ENCODE data around the gene DCTD. TPM values are rescaled to one million over a fixed set of nuclear protein-coding genes. Genes with fewer than 3 reads are reported as not detected.

The DCTD gene
- total RNA-seq, 4 donors from 2014 or later = 99.3 to 150 (median 119) TPM

DNA sequence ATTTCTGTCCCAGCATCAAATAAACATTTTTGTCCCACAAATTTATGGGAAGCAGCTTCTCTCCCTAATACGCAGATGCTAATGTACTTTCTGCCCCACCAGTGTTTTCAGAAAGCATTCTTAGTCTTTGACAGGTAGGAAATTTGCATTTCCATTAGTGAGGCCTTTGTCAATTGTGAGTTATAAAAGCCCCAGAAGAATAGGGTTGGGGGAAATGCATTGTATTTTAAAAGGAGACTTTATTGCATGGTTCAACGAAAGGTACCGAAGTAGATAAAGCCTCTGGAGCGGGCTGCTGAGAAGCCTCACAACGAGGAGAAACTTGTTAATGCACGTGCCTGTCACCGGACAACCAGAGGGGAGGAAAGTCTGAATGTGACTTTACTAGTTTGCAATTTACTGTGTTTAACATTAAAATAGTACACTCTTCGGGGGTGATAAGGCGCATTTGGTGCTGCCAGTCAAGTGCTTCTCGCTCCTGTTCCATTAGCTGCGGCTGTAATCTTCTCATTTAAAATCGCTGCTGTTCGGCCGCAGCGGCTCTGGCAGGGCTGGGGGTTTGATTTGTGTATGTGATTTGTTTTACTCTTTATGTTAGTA, 63.4 kb downstream of the DCTD start:
- no peak for TF ChIP-seq POLR2A (IDR thresholded peaks at IDR 0.05)
- TF ChIP-seq, protein P1, sequence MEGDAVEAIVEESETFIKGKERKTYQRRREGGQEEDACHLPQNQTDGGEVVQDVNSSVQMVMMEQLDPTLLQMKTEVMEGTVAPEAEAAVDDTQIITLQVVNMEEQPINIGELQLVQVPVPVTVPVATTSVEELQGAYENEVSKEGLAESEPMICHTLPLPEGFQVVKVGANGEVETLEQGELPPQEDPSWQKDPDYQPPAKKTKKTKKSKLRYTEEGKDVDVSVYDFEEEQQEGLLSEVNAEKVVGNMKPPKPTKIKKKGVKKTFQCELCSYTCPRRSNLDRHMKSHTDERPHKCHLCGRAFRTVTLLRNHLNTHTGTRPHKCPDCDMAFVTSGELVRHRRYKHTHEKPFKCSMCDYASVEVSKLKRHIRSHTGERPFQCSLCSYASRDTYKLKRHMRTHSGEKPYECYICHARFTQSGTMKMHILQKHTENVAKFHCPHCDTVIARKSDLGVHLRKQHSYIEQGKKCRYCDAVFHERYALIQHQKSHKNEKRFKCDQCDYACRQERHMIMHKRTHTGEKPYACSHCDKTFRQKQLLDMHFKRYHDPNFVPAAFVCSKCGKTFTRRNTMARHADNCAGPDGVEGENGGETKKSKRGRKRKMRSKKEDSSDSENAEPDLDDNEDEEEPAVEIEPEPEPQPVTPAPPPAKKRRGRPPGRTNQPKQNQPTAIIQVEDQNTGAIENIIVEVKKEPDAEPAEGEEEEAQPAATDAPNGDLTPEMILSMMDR (IDR thresholded peaks at IDR 0.05) = no peak
- no peaks in the 10 kb centered on the region for H3K9me3 ChIP-seq
- DNase-seq = no peak
- H3K36me3 ChIP-seq = no peaks in the 10 kb centered on the region
- intact Hi-C loops (cut with DNase I) = no loop called here
- WGBS, 2 donors = 95 to 96% methylated on average over 15 of the region's 15 CpGs
- no peak overlapping the region for H3K27ac ChIP-seq
- H3K27me3 ChIP-seq = no peaks in the 10 kb centered on the region
- H3K4me1 ChIP-seq = no peaks in the 10 kb centered on the region
- no peak overlapping the region for H3K4me3 ChIP-seq (replicated peaks in 1 of 3)

DNA sequence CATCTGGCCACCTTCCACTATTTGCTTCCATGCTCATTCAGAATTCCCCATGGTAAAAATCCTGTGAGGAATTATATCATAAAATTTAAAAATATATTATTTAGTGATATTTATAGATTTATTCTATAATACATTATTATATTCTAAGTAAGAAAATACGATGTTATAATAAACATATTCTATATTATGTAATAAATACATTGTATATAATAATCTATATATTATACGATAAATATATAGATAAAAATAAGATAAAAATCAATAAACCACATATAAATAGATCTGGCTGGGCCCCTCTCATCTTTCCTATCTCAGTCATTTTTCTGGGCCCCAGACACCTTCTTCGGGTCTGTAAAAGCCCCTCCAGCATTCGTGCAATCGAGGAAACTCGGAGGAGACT, 68.5 kb downstream of the DCTD start:
- TF ChIP-seq POLR2A (IDR thresholded peaks at IDR 0.05) = no peak
- TF ChIP-seq, protein P1 (IDR thresholded peaks at IDR 0.05) = no peak
- WGBS, 2 donors = 93 to 96% methylated on average over 6 of the region's 6 CpGs
- Histone ChIP-seq H3K4me3 (replicated peaks in 1 of 3) (no peak overlapping the region), H3K9me3 (no peaks in the 10 kb centered on the region), H3K36me3 (no peaks in the 10 kb centered on the region), H3K27me3 (no peaks in the 10 kb centered on the region), H3K27ac (no peak overlapping the region), H3K4me1 (no peaks in the 10 kb centered on the region)
- intact Hi-C loops (cut with DNase I) = no loop called here
- DNase-seq = no peak

DNA sequence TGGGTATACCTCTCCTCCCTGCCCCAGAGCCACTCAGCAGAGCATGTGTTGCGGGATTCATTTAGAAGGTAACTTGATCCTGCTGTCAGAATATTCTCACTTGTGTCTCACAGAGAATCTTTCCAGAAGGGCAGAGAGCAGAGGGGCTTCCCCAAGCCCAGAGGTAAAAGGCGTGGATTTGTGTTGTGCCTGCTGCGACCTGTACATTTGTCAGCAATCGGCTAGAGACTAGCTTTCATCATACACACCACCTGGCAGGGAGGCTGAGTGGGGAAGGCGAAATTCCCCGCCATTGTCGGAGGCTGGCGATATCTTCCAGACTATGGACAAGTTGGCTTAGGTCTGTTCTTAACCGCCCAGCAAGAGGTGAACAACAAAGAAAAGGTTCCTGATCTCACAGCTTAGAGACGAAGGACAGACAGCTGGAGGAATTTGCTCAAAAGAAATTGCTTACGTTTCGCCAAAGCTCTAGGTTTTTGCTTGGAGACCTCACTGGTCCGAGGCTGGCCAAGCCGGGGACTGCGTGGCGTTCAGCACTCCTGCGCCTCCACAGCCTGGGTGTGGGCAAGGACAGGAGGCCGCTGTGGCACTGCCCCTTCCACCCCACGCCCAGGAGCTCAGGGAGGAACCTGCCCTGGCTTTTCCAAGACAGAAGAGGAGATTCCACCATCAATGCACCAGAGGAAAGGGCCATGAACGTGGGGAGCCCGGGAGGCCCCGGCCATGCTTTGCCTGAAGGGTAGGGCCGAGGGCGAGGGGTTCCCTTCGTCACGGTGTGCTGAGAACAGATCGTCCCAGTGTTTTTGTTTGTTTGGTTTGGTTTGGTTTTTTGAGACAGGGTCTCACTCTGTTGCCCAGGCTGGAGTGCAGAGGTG, 69.4 kb downstream of the DCTD start:
- 91 to 93% methylated on average over 27 of the region's 27 CpGs for WGBS, 2 donors
- no peak for DNase-seq
- no peaks in the 10 kb centered on the region for H3K4me1 ChIP-seq
- TF ChIP-seq, protein P1 (IDR thresholded peaks at IDR 0.05) = no peak
- TF ChIP-seq POLR2A (IDR thresholded peaks at IDR 0.05) = no peak
- H3K27ac ChIP-seq = no peak overlapping the region
- no peaks in the 10 kb centered on the region for H3K36me3 ChIP-seq
- H3K9me3 ChIP-seq = no peaks in the 10 kb centered on the region
- no peaks in the 10 kb centered on the region for H3K27me3 ChIP-seq
- H3K4me3 ChIP-seq (replicated peaks in 1 of 3) = no peak overlapping the region
- intact Hi-C loops (cut with DNase I) = no loop called here

DNA sequence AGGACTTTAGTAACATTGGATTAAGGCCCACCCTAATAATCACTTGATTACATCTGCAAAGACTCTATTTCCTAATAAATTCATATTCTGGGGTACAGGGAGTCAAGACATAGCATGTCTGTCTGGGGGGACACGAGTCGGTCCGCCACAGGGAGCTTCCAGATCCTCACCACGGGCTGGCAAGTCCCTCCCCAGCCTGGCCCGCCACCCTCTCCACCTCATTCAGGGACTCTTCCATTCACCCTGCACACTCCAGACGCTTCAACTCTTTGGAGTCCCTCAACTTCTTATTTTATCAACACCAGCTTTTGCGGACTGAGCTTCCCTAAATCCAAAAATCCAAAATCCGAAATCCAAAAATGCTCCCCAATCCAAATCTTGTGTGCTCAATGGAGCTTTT, 71.2 kb downstream of the DCTD start:
- Histone ChIP-seq H3K36me3 (no peaks in the 10 kb centered on the region), H3K27ac (no peak overlapping the region), H3K4me3 (replicated peaks in 1 of 3) (no peak overlapping the region), H3K27me3 (no peaks in the 10 kb centered on the region), H3K9me3 (no peaks in the 10 kb centered on the region), H3K4me1 (peaks cover 0 to 5% of the 10 kb centered on the region in 2 donors)
- TF ChIP-seq, protein P1 (IDR thresholded peaks at IDR 0.05) = no peak
- no peak for TF ChIP-seq POLR2A (IDR thresholded peaks at IDR 0.05)
- 87 to 88% methylated on average over 8 of the region's 8 CpGs for WGBS, 2 donors
- no peak for DNase-seq
- intact Hi-C loops (cut with DNase I) = no loop called here

DNA sequence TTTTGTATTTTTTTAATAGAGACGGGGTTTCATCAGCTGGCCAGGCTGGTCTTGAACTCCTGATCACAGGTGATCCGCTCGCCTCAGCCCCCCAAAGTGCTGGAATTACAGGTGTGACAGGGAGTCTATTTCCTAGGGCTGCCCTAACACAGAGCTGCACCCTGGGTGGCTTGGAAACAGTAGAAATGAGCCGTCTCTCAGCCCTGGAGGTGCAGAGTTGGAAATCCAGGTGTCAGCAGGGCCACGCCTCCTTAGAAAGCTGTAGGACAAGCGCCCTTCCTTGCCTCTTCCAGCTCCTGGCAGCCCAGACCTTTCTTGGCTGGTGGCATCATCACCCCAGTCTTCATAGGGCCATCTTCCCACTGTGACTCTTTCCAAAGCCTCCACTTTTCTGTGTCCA, 71.6 kb downstream of the DCTD start:
- no peak overlapping the region for H3K4me3 ChIP-seq (replicated peaks in 1 of 3)
- no peak for DNase-seq
- no peak for TF ChIP-seq POLR2A (IDR thresholded peaks at IDR 0.05)
- TF ChIP-seq, protein P1 (IDR thresholded peaks at IDR 0.05) = no peak
- no peaks in the 10 kb centered on the region for H3K27me3 ChIP-seq
- intact Hi-C loops (cut with DNase I) = no loop called here
- H3K4me1 ChIP-seq = peaks cover 0 to 5% of the 10 kb centered on the region in 2 donors
- no peak overlapping the region for H3K27ac ChIP-seq
- H3K36me3 ChIP-seq = no peaks in the 10 kb centered on the region
- no peaks in the 10 kb centered on the region for H3K9me3 ChIP-seq
- WGBS, 2 donors = 91 to 94% methylated on average over 6 of the region's 6 CpGs
